Measurements from ENCODE around the gene SARS2. TPM values are rescaled to one million over a fixed set of nuclear protein-coding genes. Genes with fewer than 3 reads are reported as not detected.

The SARS2 gene
- total and polyA plus RNA-seq, 7 donors, result 13.3 to 19.8 (median 17.0) TPM

- H3K36me3 ChIP-seq (ENCODE audit: insufficient read depth in 1 of 2, low read depth in 1 of 2), result no peaks in the 10 kb centered on the region
- WGBS, 3 donors, result 78 to 90% (median 79%) methylated on average over 2 of the region's 2 CpGs
- DNase-seq (no peak), ATAC-seq (no peak)
- no peak for TF ChIP-seq CTCF (IDR thresholded peaks at IDR 0.05)
- H3K4me3 ChIP-seq, result no peak overlapping the region
- intact Hi-C loops (cut with DNase I), result no loop called here
- no peak overlapping the region for H3K27ac ChIP-seq
- H3K9me3 ChIP-seq, result no peaks in the 10 kb centered on the region
- no peaks in the 10 kb centered on the region for H3K27me3 ChIP-seq (ENCODE audit: insufficient read depth in 3 of 3, low read length in 2 of 3)
- H3K4me1 ChIP-seq, result no peaks in the 10 kb centered on the region
Measured at GRCh38 chr19:38956264-38956663, 25.7 kb upstream of the SARS2 start.

GRCh38 chr19:38953677-38954076 lies 23.1 kb upstream of the SARS2 start:
- Histone ChIP-seq H3K9me3 (no peaks in the 10 kb centered on the region), H3K27ac (no peak overlapping the region), H3K36me3 (ENCODE audit: insufficient read depth in 1 of 2, low read depth in 1 of 2) (no peaks in the 10 kb centered on the region), H3K4me3 (no peak overlapping the region), H3K4me1 (peaks cover 6% of the 10 kb centered on the region), H3K27me3 (ENCODE audit: insufficient read depth in 3 of 3, low read length in 2 of 3) (no peaks in the 10 kb centered on the region)
- DNase-seq, result no peak
- no peak for TF ChIP-seq CTCF (IDR thresholded peaks at IDR 0.05)
- WGBS, 3 donors, result 68 to 73% (median 69%) methylated on average over 4 of the region's 4 CpGs
- intact Hi-C loops (cut with DNase I), result no loop called here
- no peak for ATAC-seq

DNA sequence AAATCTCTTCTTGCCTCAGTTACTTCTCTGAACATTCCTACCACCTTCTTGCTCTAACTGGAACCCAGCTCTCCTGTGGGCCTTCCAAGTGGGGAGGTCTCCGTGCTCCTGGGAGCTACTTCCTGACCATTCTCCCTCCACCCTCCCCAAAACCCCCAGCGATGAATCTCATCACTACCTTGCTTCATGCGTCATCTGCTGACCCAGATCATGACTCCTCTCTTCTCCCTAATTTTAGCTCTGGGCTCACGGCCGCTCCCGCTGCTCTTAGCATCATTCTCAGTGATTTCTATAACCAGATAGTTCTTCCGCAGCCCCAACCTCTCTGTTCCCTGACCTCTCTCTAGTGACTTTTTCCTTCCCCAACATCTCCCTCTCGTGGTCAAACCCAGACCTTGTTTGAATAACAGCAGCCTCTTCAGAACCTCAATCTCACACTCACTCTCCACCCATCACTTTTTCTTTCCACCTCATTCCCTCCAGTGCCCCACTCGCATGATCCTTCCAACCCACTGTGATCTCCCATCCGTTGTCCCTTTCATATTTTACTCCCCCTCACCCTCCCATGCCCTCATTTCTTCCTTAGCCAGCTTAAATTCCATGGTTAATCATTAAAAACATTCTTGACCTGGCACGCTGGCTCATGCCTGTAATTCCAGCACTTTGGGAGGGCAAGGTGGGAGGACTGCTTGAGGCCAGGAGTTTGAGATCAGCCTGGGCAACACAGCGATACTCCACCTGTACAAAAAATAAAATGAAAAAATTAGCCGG lies 22.0 kb upstream of the SARS2 start:
- no peak overlapping the region for H3K4me3 ChIP-seq
- H3K27me3 ChIP-seq (ENCODE audit: insufficient read depth in 3 of 3, low read length in 2 of 3), result no peaks in the 10 kb centered on the region
- H3K36me3 ChIP-seq (ENCODE audit: insufficient read depth in 1 of 2, low read depth in 1 of 2), result no peaks in the 10 kb centered on the region
- H3K27ac ChIP-seq, result no peak overlapping the region
- WGBS, 3 donors, result 79 to 83% (median 82%) methylated on average over 13 of the region's 13 CpGs
- peaks cover 6% of the 10 kb centered on the region for H3K4me1 ChIP-seq
- H3K9me3 ChIP-seq, result no peaks in the 10 kb centered on the region
- TF ChIP-seq CTCF (IDR thresholded peaks at IDR 0.05), result no peak
- intact Hi-C loops (cut with DNase I), result no loop called here
- ATAC-seq (no peak), DNase-seq (no peak)

- Histone ChIP-seq H3K4me3 (no peak overlapping the region), H3K4me1 (peaks cover 6% of the 10 kb centered on the region), H3K36me3 (ENCODE audit: insufficient read depth in 1 of 2, low read depth in 1 of 2) (no peaks in the 10 kb centered on the region), H3K9me3 (no peaks in the 10 kb centered on the region), H3K27ac (no peak overlapping the region), H3K27me3 (ENCODE audit: insufficient read depth in 3 of 3, low read length in 2 of 3) (no peaks in the 10 kb centered on the region)
- intact Hi-C loops (cut with DNase I), result no loop called here
- ATAC-seq, result no peak
- DNase-seq, result no peak
- no peak for TF ChIP-seq CTCF (IDR thresholded peaks at IDR 0.05)
- WGBS, 3 donors, result 66 to 81% (median 71%) methylated on average over 3 of the region's 3 CpGs
Measured at GRCh38 chr19:38951187-38951586, 20.6 kb upstream of the SARS2 start.

Data from psoas muscle (tissue), 8 donors.